Retinal pigment epithelial cell (primary cell): ENCODE data around the gene KRTAP5-3.
"Not testable (repeated sequence)": the region's sequence is repeated elsewhere in the genome, so short reads cannot be mapped to it uniquely, and the experiment has no call there.

ENCODE experiments used
- DNase-seq: peaks from one replicate; pipeline ENCODE4 v3.0.0-alpha.2; 2010; ENCODE audit warnings: low read depth
- H3K4me3 ChIP-seq: 2 replicates; pipeline ENCODE4 v1.5.1; 2011; ENCODE audit warnings: mild to moderate bottlenecking, low read length, control low read depth, moderate library complexity
- TF ChIP-seq, protein P1 (sequence below): conservative IDR thresholded peaks from 2 replicates; pipeline ENCODE4 v1.5.1; 2011; ENCODE audit warnings: low read depth, low read length, control low read depth, inconsistent platforms

The KRTAP5-3 gene

GRCh38 chr11:1604711-1605110, 3.6 kb downstream of the KRTAP5-3 start:
- TF ChIP-seq, protein P1, sequence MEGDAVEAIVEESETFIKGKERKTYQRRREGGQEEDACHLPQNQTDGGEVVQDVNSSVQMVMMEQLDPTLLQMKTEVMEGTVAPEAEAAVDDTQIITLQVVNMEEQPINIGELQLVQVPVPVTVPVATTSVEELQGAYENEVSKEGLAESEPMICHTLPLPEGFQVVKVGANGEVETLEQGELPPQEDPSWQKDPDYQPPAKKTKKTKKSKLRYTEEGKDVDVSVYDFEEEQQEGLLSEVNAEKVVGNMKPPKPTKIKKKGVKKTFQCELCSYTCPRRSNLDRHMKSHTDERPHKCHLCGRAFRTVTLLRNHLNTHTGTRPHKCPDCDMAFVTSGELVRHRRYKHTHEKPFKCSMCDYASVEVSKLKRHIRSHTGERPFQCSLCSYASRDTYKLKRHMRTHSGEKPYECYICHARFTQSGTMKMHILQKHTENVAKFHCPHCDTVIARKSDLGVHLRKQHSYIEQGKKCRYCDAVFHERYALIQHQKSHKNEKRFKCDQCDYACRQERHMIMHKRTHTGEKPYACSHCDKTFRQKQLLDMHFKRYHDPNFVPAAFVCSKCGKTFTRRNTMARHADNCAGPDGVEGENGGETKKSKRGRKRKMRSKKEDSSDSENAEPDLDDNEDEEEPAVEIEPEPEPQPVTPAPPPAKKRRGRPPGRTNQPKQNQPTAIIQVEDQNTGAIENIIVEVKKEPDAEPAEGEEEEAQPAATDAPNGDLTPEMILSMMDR, result no peak
- DNase-seq, result no peak
- no peak overlapping the region for H3K4me3 ChIP-seq

DNA sequence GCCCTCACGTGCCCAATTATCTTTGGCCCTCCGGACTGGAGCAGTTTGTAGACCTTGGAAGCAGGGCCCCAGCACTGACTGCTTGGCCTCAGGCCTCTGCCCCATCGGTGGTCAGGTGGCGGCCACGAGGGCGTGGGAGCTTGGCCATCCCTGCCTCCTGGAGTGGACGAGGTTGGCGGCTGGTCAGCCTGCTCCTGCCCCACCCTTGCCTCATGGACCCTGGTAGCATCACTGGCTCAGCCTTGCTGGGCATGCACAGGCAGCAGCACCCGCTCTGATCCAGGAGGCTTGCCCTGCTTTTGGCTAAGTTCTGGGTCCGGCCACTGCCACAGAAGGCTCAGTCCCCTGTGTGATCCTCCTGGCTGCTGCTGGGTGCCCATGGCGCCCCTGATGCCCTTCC, 4.1 kb downstream of the KRTAP5-3 start:
- TF ChIP-seq, protein P1, result no peak
- DNase-seq, result no peak
- no peak overlapping the region for H3K4me3 ChIP-seq

GRCh38 chr11:1603629-1604028, 4.6 kb downstream of the KRTAP5-3 start:
- DNase-seq, result no peak
- TF ChIP-seq, protein P1, result no peak
- H3K4me3 ChIP-seq, result no peak overlapping the region

DNA sequence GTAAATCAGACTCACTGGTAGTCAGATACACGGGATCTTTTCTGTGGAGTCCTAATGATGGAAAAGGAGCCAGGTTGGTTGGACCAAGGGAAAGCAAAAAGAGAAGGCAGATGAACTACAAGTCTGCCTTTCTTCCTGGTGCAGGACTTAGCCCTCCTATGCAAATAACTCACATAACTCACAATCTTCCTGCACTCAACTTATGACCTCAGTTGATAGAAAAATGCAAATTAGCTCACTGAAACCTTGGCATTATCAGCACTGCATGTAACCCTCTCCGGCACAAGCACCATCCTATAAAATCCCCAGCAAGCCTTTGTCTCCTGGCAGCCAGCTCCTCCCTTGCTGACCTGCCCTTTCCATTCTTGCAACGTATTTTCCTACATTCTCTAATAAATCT, 6.6 kb downstream of the KRTAP5-3 start:
- DNase-seq, H3K4me3 ChIP-seq: not testable (repeated sequence)

GRCh38 chr11:1600626-1601025, 7.6 kb downstream of the KRTAP5-3 start:
- DNase-seq, result no peak
- TF ChIP-seq, protein P1, result no peak
- H3K4me3 ChIP-seq, result no peak overlapping the region

GRCh38 chr11:1598816-1599215, 9.4 kb downstream of the KRTAP5-3 start:
- DNase-seq, result no peak
- TF ChIP-seq, protein P1, result no peak
- no peak overlapping the region for H3K4me3 ChIP-seq

GRCh38 chr11:1598406-1598805, 9.9 kb downstream of the KRTAP5-3 start:
- DNase-seq, H3K4me3 ChIP-seq: not testable (repeated sequence)

GRCh38 chr11:1597994-1598380, 10.3 kb downstream of the KRTAP5-3 start, which contains the start of gene KRTAP5-2:
Gene KRTAP5-2 (minus strand): TSS chr11:1598294. CDS start chr11:1598250, 44 bp downstream.
- DNase-seq, result no peak
- no peak within 1 kb of the TSS for H3K4me3 ChIP-seq
- TF ChIP-seq, protein P1, result no peak
